ENCODE data around the gene CTXND1. TPM values are rescaled to one million over a fixed set of nuclear protein-coding genes. Genes with fewer than 3 reads are reported as not detected.

The CTXND1 gene
- total RNA-seq, 4 donors from 2014 or later, result 0.03 to 0.07 TPM; not detected in 2

DNA sequence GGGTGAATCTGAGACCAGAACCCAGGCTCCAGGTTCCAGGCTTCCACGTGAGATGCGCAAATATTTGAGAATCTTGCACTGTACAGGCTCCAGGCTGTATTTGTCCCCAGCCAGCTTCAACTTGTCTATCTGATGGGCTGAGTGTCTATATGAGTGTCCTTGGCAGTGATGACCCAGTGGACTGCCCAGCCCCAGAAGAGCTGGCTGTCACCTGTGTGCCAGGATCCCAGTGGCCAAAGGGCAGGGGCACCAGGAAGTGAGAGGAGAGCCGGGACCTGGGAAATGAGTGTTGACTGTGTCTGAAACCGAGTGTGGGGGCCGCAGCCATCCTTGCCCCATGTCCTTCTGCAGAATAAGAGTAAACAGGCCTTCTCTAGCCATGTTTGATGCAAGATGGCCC, 88.8 kb downstream of the CTXND1 start:
- Histone ChIP-seq H3K27me3 (no peaks in the 10 kb centered on the region), H3K4me1 (no peaks in the 10 kb centered on the region), H3K4me3 (no peak overlapping the region), H3K36me3 (peaks cover 0 to 49% of the 10 kb centered on the region in 2 donors), H3K27ac (no peak overlapping the region), H3K9me3 (no peaks in the 10 kb centered on the region)
- DNase-seq, result no peak
- TF ChIP-seq POLR2A (IDR thresholded peaks at IDR 0.05), result no peak
- TF ChIP-seq CTCF (IDR thresholded peaks at IDR 0.05 in 4 of 5, conservative IDR thresholded peaks at IDR 0.05 in 1 of 5), result no peak
- intact Hi-C loops (cut with DNase I; ENCODE audit: low total_unique reads) (no loop called here), in situ Hi-C loops (cut with MboI; ENCODE audit: low sequenced_read_pairs in 4 of 4) (loop anchor here in 3 of 4 donors (25.0 kb wide), 2 partner anchors 101 to 251 kb away; partner anchors contain the start of gene ZFAND6 (in 1 of the 3))
- ATAC-seq, result no peak

DNA sequence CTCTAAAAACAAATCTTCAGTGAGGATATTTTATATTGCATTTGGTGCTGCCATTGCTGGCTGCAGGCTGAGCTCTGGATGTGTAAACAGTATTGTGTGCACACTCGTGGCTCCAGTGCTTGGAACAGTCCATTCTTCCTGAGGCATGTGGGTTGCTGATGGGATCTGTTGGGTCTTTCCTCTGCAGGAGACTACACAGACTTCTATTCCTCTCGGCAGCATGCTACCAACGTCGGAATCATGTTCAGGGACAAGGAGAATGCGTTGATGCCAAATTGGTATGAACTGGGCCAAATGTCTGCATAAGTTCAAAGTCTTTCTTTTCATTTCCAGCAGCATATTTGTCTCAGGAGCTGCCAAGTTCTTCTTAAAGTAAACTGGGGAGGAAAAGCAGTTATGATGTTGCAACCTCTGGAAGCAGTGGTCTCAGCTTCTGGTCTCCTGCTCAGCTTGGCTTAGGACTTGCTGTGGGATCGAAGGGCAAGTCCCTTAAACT, 89.9 kb downstream of the CTXND1 start:
- TF ChIP-seq POLR2A (IDR thresholded peaks at IDR 0.05), result no peak
- TF ChIP-seq CTCF (IDR thresholded peaks at IDR 0.05 in 4 of 5, conservative IDR thresholded peaks at IDR 0.05 in 1 of 5), result no peak
- H3K9me3 ChIP-seq, result no peaks in the 10 kb centered on the region
- intact Hi-C loops (cut with DNase I; ENCODE audit: low total_unique reads) (no loop called here), in situ Hi-C loops (cut with MboI; ENCODE audit: low sequenced_read_pairs in 4 of 4) (loop anchor here in 3 of 4 donors (25.0 kb wide), 2 partner anchors 100 to 250 kb away; partner anchors contain the start of gene ZFAND6 (in 1 of the 3))
- ATAC-seq, result no peak
- no peak overlapping the region for H3K4me3 ChIP-seq
- H3K36me3 ChIP-seq, result peaks cover 0 to 54% of the 10 kb centered on the region in 2 donors
- no peaks in the 10 kb centered on the region for H3K4me1 ChIP-seq
- no peak overlapping the region for H3K27ac ChIP-seq
- DNase-seq, result no peak
- no peaks in the 10 kb centered on the region for H3K27me3 ChIP-seq

- in situ Hi-C loops (cut with MboI; ENCODE audit: low sequenced_read_pairs in 4 of 4) (loop anchor here in 3 of 4 donors (25.0 kb wide), 2 partner anchors 99 to 249 kb away; partner anchors contain the start of gene ZFAND6 (in 1 of the 3)), intact Hi-C loops (cut with DNase I; ENCODE audit: low total_unique reads) (no loop called here)
- Histone ChIP-seq H3K36me3 (peaks cover 0 to 54% of the 10 kb centered on the region in 2 donors), H3K4me3 (no peak overlapping the region), H3K27ac (no peak overlapping the region), H3K9me3 (no peaks in the 10 kb centered on the region), H3K4me1 (no peaks in the 10 kb centered on the region), H3K27me3 (no peaks in the 10 kb centered on the region)
- DNase-seq, result no peak
- TF ChIP-seq CTCF (IDR thresholded peaks at IDR 0.05 in 4 of 5, conservative IDR thresholded peaks at IDR 0.05 in 1 of 5), result no peak
- no peak for TF ChIP-seq POLR2A (IDR thresholded peaks at IDR 0.05)
- ATAC-seq, result no peak
Observed at GRCh38 chr15:80161468-80162016, 90.5 kb downstream of the CTXND1 start.

DNA sequence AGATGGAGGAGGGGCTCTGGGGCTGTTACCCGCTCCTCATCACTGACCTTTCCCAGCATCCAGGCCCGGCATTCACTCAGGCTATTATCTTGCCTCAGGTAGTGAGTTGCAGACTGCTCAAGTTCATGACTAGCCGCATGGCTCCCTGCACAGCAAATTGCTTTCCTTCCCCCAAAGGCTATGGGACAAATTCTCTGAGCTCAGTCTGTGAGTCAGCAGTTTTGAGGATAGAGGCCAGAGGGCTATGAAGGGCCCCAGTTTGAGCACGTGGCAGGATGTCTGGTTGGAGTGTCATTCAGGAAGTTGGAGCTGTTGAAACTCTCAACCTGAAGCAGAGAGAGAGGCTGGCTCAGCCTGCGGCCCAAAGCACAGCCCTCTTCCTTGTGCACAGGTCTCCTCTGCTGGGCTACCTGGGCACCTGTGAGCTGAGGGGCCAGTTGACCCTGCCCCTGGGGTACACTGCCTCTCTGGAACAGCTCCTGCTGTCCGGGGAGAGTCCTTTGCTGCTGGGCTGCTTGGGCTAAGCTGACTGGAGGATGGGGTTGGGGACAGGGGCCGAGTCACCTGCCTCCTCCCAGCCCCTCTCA, 91.3 kb downstream of the CTXND1 start:
- H3K4me1 ChIP-seq, result no peaks in the 10 kb centered on the region
- in situ Hi-C loops (cut with MboI; ENCODE audit: low sequenced_read_pairs in 4 of 4), result loop anchor here in 3 of 4 donors (25.0 kb wide), 2 partner anchors 98 to 248 kb away; partner anchors contain the start of gene ZFAND6 (in 1 of the 3)
- peak; percentile 62 to 70 for ATAC-seq
- H3K9me3 ChIP-seq, result no peaks in the 10 kb centered on the region
- no peaks in the 10 kb centered on the region for H3K27me3 ChIP-seq
- peak in 1 of 2 donors; percentile 54 for DNase-seq
- peaks cover 0 to 54% of the 10 kb centered on the region in 2 donors for H3K36me3 ChIP-seq
- no peak overlapping the region for H3K27ac ChIP-seq
- intact Hi-C loops (cut with DNase I; ENCODE audit: low total_unique reads), result no loop called here
- TF ChIP-seq POLR2A (IDR thresholded peaks at IDR 0.05) (no peak), CTCF (IDR thresholded peaks at IDR 0.05 in 4 of 5, conservative IDR thresholded peaks at IDR 0.05 in 1 of 5) (no peak)
- no peak overlapping the region for H3K4me3 ChIP-seq

Measured in gastrocnemius medialis (tissue), 4 donors.